ENCODE measurements around the gene FAM13C. TPM values are rescaled to one million over a fixed set of nuclear protein-coding genes. Genes with fewer than 3 reads are reported as not detected.

Gene FAM13C
- total RNA-seq, 1 donor from 2014 or later = 5.9 TPM

DNA sequence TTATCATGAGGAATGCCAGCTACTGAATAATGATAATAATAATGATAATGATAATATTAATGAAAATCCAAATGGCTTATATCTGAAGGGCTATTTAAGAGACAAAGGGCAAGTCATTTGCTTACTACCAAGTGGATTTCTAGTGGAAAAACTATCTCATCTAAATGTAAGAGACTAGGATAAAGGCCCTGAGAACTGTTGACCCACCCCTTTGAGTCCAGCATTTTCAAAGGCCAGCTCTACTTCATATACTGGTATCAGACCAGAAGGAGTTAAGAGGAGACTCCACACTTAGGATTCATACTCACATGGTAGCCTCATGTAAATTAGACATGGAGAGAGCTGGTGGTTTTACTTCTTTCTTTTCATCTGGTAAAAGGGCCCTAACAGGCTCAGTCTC is 109.9 kb downstream of the FAM13C start:
- Mint-ChIP-seq H3K36me3 (ENCODE audit: insufficient read depth) (no peaks in the 10 kb centered on the region), H3K4me3 (ENCODE audit: low read depth) (no peak overlapping the region), H3K4me1 (ENCODE audit: low read depth) (peaks cover 4% of the 10 kb centered on the region), H3K27ac (no peak overlapping the region), H3K9me3 (ENCODE audit: low read depth) (no peaks in the 10 kb centered on the region), H3K27me3 (no peaks in the 10 kb centered on the region)
- TF ChIP-seq, protein P1, sequence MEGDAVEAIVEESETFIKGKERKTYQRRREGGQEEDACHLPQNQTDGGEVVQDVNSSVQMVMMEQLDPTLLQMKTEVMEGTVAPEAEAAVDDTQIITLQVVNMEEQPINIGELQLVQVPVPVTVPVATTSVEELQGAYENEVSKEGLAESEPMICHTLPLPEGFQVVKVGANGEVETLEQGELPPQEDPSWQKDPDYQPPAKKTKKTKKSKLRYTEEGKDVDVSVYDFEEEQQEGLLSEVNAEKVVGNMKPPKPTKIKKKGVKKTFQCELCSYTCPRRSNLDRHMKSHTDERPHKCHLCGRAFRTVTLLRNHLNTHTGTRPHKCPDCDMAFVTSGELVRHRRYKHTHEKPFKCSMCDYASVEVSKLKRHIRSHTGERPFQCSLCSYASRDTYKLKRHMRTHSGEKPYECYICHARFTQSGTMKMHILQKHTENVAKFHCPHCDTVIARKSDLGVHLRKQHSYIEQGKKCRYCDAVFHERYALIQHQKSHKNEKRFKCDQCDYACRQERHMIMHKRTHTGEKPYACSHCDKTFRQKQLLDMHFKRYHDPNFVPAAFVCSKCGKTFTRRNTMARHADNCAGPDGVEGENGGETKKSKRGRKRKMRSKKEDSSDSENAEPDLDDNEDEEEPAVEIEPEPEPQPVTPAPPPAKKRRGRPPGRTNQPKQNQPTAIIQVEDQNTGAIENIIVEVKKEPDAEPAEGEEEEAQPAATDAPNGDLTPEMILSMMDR (IDR thresholded peaks at IDR 0.05; ENCODE audit: unreplicated experiment) = no peak
- no peak for DNase-seq (ENCODE audit: low spot score, unreplicated experiment)

DNA sequence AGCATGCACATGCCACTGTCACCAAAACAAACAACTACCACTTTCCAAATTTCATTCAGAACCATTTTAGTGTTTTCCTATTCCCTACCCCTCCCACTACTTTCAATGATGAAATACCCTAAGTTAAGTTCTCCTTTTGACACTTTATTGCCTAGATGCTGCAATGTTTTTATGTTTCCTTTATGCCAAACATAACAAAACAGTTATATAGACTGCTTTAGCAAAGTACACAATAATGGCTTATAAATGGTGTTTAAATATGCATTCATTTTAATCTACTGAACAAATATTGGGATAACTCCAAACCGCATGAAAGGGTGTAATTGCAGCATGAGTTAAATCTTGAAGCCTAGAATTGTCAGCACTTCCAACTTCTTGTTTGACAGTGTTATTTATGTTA is 116.7 kb downstream of the FAM13C start:
- DNase-seq (ENCODE audit: low spot score, unreplicated experiment) = no peak
- no peaks in the 10 kb centered on the region for H3K9me3 Mint-ChIP-seq (ENCODE audit: low read depth)
- no peaks in the 10 kb centered on the region for H3K4me1 Mint-ChIP-seq (ENCODE audit: low read depth)
- H3K27me3 Mint-ChIP-seq = no peaks in the 10 kb centered on the region
- TF ChIP-seq, protein P1 (IDR thresholded peaks at IDR 0.05; ENCODE audit: unreplicated experiment) = no peak
- no peak overlapping the region for H3K4me3 Mint-ChIP-seq (ENCODE audit: low read depth)
- no peak overlapping the region for H3K27ac Mint-ChIP-seq
- peaks cover 2% of the 10 kb centered on the region for H3K36me3 Mint-ChIP-seq (ENCODE audit: insufficient read depth)

DNA sequence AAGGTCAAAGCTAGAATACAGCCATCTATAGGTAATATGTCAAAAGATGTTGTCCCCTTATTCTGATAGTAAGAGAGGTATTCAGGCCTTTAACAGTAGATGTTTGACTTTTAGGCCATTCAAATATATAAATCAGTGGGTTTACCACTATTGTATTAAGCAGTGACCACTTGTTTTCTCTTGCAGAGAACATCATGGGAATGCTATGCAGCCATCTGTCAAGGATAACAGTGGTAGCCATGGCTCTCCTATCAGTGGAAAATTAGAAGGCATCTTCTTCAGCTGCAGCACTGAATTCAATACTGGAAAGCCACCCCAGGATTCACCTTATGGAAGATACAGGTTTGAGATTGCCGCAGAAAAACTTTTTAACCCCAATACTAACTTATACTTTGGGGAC is 117.5 kb downstream of the FAM13C start:
- Mint-ChIP-seq H3K27ac (no peak overlapping the region), H3K4me3 (ENCODE audit: low read depth) (no peak overlapping the region), H3K4me1 (ENCODE audit: low read depth) (no peaks in the 10 kb centered on the region), H3K27me3 (no peaks in the 10 kb centered on the region), H3K9me3 (ENCODE audit: low read depth) (no peaks in the 10 kb centered on the region), H3K36me3 (ENCODE audit: insufficient read depth) (peaks cover 2% of the 10 kb centered on the region)
- TF ChIP-seq, protein P1 (IDR thresholded peaks at IDR 0.05; ENCODE audit: unreplicated experiment) = no peak
- DNase-seq (ENCODE audit: low spot score, unreplicated experiment) = no peak

DNA sequence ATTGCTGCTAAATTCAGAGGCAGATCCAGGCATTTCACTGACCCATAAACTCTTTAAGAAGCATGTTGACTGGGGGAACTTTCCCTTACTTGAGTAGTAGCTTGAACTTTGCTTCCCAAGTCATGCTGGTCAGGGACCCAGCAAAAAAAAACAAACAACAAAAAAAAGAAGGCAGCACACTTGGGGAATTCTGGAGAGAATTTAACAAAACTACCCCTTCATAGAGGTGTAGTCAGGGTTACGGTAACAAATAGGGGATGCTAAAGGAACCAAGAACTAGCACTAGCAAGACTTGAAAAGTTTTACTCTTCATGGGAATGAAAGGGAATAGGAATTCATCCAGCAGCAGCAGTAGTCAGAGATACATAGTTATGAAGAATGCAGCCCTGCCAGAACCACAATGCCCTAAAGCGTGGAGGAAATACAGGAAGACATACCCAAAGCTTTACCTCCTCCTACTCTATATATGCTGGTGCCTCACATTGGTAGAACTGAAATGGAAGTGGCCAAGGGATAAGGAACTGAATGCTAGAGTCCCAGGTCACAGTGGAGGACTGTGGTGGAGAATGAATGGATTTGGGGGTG is 118.6 kb downstream of the FAM13C start:
- no peak overlapping the region for H3K27ac Mint-ChIP-seq
- TF ChIP-seq, protein P1 (IDR thresholded peaks at IDR 0.05; ENCODE audit: unreplicated experiment) = no peak
- peaks cover 5% of the 10 kb centered on the region for H3K9me3 Mint-ChIP-seq (ENCODE audit: low read depth)
- H3K4me3 Mint-ChIP-seq (ENCODE audit: low read depth) = no peak overlapping the region
- H3K27me3 Mint-ChIP-seq = no peaks in the 10 kb centered on the region
- DNase-seq (ENCODE audit: low spot score, unreplicated experiment) = no peak
- no peaks in the 10 kb centered on the region for H3K4me1 Mint-ChIP-seq (ENCODE audit: low read depth)
- H3K36me3 Mint-ChIP-seq (ENCODE audit: insufficient read depth) = peaks cover 6% of the 10 kb centered on the region

DNA sequence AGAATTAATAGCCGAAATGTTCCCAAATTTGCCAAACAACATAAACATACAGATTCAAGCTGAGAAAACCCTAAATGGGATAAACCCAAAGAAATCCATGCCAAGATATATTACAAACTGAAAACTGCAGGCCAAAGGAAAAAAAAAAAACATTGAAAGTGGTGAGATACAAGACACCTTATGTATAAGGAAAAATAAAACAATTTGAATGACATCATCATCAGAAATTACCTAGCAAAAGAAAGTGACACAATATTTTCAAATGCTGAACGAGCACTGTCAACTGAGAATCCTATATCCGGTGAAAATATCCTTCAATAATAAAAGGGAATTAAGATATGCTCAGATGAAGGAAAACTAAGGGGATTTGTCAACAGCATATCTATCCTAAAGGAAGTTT is 119.4 kb downstream of the FAM13C start:
- H3K9me3 Mint-ChIP-seq (ENCODE audit: low read depth) = peaks cover 5% of the 10 kb centered on the region
- peaks cover 6% of the 10 kb centered on the region for H3K36me3 Mint-ChIP-seq (ENCODE audit: insufficient read depth)
- H3K4me3 Mint-ChIP-seq (ENCODE audit: low read depth) = no peak overlapping the region
- H3K4me1 Mint-ChIP-seq (ENCODE audit: low read depth) = no peaks in the 10 kb centered on the region
- H3K27me3 Mint-ChIP-seq = no peaks in the 10 kb centered on the region
- H3K27ac Mint-ChIP-seq = no peak overlapping the region
- DNase-seq (ENCODE audit: low spot score, unreplicated experiment) = no peak
- TF ChIP-seq, protein P1 (IDR thresholded peaks at IDR 0.05; ENCODE audit: unreplicated experiment) = no peak
